HepG2 (cell line): ENCODE results near the gene LGALS7B.

Experiments used
- CEBPB ChIP-seq: IDR thresholded peaks from 2 replicates; pipeline ENCODE4 v1.6.1; 2011; ENCODE audit warnings: low read depth, low read length, improper control_type of control experiment, borderline replicate concordance
- CSRNP2 ChIP-seq: sonication (generic); formaldehyde crosslinking; conservative IDR thresholded peaks from 2 replicates; pipeline ENCODE4 v1.8.0; 2022; ENCODE audit warnings: low read depth, missing genetic modification reagents
- EP300 ChIP-seq, 3 experiments: sonication (generic) in 1 of 3; formaldehyde crosslinking in 1 of 3; IDR thresholded peaks; 2 replicates each; pipeline versions ENCODE4 v1.5.1 to v1.6.1; 2011 to 2020; ENCODE audit warnings: low read depth in 2 of 3, low read length in 2 of 3, borderline replicate concordance in 1 of 3, improper control_type of control experiment in 1 of 3, mild to moderate bottlenecking in 1 of 3, missing genetic modification reagents in 1 of 3, moderate library complexity in 1 of 3
- FOXK2 ChIP-seq: fragments of 450-650 bp; IDR thresholded peaks from 2 replicates; pipeline ENCODE4 v1.6.1; 2016
- FOXM1 ChIP-seq: sonication (generic); formaldehyde crosslinking; IDR thresholded peaks from 2 replicates; pipeline ENCODE4 v1.5.0; 2020; ENCODE audit warnings: missing genetic modification reagents
- HDAC2 ChIP-seq: sonication (generic); formaldehyde crosslinking; IDR thresholded peaks from 2 replicates; pipeline ENCODE4 v1.4.0; 2020; ENCODE audit warnings: missing genetic modification reagents
- MTF2 ChIP-seq: sonication (generic); formaldehyde crosslinking; IDR thresholded peaks from 2 replicates; pipeline ENCODE4 v1.5.0; 2020; ENCODE audit warnings: missing genetic modification reagents, borderline replicate concordance
- MXI1 ChIP-seq: IDR thresholded peaks from 3 replicates; pipeline ENCODE4 v1.6.1; 2012; ENCODE audit warnings: low read depth, low read length, inconsistent platforms, borderline replicate concordance
- NBN ChIP-seq: fragments of 450-650 bp; conservative IDR thresholded peaks from 2 replicates; pipeline ENCODE4 v1.6.1; 2017
- SKIL ChIP-seq: sonication (generic); formaldehyde crosslinking; IDR thresholded peaks from 2 replicates; pipeline ENCODE4 v1.8.0; 2022; ENCODE audit warnings: missing genetic modification reagents, mild to moderate bottlenecking, moderate library complexity, borderline replicate concordance
- ZNF12 ChIP-seq: sonication (generic); formaldehyde crosslinking; IDR thresholded peaks from 2 replicates; pipeline ENCODE4 v1.5.0; 2020; ENCODE audit warnings: missing genetic modification reagents
- ZNF609 ChIP-seq: sonication (generic); formaldehyde crosslinking; IDR thresholded peaks from 2 replicates; pipeline ENCODE4 v1.4.0; 2020; ENCODE audit warnings: mild to moderate bottlenecking, missing genetic modification reagents, borderline replicate concordance
- ZNF644 ChIP-seq: IDR thresholded peaks from 2 replicates; pipeline ENCODE4 v1.6.1; 2016; ENCODE audit warnings: low read depth
- TF ChIP-seq, protein P1 (sequence below): sonication (generic); formaldehyde crosslinking; IDR thresholded peaks from 2 replicates; pipeline ENCODE4 v1.5.0; 2020; ENCODE audit warnings: mild to moderate bottlenecking, missing genetic modification reagents, moderate library complexity

GRCh38 chr19:38740257-38740592 lies 48.8 kb upstream of the LGALS7B start:
- TF ChIP-seq FOXK2 (no peak), ZNF12 (no peak), EP300 (IDR thresholded peaks at IDR 0.05; ENCODE audit: low read depth in 2 of 2, low read length in 2 of 2) (no peak), EP300 (CRISPR knock-in tag; IDR thresholded peaks at IDR 0.05; ENCODE audit: borderline replicate concordance) (no peak), SKIL (CRISPR knock-in tag) (no peak), MTF2 (CRISPR knock-in tag) (no peak), ZNF609 (CRISPR knock-in tag) (no peak), CSRNP2 (CRISPR knock-in tag) (no peak), HDAC2 (CRISPR knock-in tag) (no peak), NBN (no peak), MXI1 (no peak), FOXM1 (CRISPR knock-in tag) (no peak), ZNF644 (CRISPR knock-in tag) (no peak), CEBPB (no peak)
- TF ChIP-seq, protein P1, sequence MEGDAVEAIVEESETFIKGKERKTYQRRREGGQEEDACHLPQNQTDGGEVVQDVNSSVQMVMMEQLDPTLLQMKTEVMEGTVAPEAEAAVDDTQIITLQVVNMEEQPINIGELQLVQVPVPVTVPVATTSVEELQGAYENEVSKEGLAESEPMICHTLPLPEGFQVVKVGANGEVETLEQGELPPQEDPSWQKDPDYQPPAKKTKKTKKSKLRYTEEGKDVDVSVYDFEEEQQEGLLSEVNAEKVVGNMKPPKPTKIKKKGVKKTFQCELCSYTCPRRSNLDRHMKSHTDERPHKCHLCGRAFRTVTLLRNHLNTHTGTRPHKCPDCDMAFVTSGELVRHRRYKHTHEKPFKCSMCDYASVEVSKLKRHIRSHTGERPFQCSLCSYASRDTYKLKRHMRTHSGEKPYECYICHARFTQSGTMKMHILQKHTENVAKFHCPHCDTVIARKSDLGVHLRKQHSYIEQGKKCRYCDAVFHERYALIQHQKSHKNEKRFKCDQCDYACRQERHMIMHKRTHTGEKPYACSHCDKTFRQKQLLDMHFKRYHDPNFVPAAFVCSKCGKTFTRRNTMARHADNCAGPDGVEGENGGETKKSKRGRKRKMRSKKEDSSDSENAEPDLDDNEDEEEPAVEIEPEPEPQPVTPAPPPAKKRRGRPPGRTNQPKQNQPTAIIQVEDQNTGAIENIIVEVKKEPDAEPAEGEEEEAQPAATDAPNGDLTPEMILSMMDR (CRISPR knock-in tag): no peak
